Dedifferentiated amniotic fluid mesenchymal stem cell (primary cell): Measurements from ENCODE around the gene FBLIM1.

Source experiments
- DNase-seq: peaks from one replicate; pipeline ENCODE4 v3.0.0-alpha.2; 2016; ENCODE audit errors: extremely low spot score

The FBLIM1 gene

DNA sequence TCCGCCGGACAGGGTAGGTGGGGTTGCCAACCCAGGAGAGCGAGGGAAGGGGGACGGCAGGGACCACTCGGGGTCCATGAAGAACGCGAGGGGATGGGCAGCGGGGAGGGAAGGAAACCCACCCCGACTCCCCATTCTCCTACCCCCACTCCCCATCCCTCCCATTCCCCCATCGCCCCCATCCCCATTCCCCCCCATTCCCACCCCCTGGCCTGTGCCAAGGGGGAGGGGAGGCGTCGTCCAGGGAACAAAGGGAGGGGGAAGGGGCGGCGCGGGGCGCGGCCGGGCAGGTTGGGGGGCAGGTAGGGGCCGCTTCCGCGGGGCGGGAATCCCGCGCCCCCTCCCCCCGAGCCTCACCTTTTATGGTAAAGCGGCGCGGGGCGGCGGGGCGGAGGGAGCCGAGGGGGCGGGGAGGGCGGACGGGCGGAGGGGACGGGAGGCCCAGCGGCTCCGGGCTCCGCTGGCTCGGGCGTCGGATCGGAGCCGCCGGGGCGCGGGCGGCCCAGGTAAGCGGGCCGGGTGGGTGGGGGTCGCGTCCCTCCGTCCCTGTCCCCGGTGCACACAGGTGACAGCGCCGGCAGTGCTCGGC is at the start of gene FBLIM1:
TSS of gene FBLIM1 (plus strand) at position 453 of the 589 bp plus-strand sequence. CDS start 6,189 bp downstream, outside the sequence.
- DNase-seq, result no peak

DNA sequence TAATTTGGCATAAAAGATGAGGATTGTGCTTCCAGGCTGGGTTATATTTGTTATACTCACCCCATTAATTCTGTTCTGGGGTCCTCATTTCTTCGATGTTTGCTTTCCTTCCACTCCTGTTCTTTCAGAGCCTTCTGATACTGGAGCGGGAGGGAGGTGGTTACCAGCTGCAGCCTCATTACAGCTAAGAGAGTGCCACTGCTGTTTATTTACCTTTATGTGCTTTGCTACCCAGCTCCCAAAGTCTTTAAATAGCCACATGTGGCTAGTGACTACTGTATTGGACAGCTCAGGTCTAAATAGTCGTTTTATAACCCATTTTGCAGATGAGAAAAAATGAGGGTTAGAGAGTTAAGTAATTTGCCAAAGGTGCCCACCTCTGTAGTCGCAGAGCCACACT is 49.4 kb upstream of the FBLIM1 start:
- DNase-seq, result no peak

GRCh38 chr1:15712168-15712567 is 46.4 kb upstream of the FBLIM1 start:
- no peak for DNase-seq

DNA sequence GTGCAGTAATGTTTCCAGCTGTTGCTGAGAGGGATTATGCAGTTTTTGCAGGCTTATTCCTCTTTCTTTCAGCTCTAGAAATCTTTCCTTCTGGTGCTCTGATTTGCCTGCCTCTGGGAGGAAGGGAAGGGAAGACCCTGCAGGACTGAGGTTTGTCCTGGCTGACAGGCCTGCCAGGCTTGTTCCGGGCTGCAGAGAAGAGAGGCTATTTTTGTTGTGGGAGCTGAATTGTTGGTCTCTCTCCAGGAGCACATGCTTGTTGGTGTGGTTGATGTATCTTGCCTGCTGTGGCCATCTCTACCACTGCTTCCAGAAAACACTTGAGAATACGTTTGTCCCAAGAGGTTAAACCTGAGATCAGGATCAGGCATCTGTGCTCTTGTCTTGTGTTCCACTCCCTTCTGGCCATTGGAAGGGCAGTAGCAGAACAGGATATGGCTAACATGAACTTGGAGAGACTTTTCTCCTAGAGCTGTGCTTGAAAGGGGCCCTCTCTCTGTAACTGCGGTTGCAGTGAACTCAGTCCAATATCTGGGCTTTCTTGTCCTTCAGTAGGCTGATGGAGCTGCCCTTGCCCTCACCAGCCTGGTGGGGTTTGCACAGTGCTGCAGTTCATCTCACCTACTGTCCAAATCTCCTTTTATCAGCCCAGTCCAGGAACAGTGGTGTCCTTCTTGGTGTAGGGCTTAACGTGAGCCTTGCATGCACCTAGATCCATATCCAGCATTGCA is 44.0 kb upstream of the FBLIM1 start:
- peak; percentile 29 for DNase-seq

DNA sequence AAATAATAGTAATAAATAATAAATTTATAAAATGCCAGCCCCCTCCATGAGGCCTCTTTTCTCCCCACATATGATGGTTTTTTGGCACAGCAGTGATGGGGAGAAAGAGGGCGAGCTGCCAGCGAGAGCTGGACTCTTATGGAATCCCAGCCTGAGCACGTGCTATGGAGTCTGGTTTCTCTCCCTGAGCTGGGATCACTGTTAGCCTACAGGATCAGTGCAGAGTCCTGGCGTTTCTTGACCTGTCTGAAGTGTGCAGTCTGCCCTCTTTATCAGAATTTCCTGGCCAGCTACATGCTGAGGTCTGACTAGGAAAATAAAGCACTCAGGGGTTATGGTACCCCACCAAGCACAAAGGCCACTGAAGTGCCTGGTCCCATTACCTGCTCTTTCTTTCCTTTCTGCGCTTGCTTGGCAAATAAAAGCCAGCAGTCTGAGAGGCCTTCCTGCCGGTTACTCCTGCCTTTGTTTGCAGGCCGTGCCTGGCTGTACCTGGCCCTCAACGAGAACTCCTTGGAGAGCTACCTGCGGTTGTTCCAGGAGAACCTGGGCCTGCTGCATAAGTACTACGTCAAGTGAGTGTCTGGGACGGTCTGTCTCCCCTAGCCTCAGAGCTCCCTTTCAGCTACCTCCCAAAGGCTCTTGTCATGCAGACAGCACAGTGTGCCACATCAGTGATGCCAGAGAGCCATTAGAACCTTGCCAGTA is 41.0 kb upstream of the FBLIM1 start:
- DNase-seq, result no peak

GRCh38 chr1:15718199-15718601 is 40.4 kb upstream of the FBLIM1 start:
- DNase-seq, result no peak

- no peak for DNase-seq
Observed at GRCh38 chr1:15719381-15720120, 39.0 kb upstream of the FBLIM1 start.

GRCh38 chr1:15720861-15721260 is 37.7 kb upstream of the FBLIM1 start:
- DNase-seq, result no peak

DNA sequence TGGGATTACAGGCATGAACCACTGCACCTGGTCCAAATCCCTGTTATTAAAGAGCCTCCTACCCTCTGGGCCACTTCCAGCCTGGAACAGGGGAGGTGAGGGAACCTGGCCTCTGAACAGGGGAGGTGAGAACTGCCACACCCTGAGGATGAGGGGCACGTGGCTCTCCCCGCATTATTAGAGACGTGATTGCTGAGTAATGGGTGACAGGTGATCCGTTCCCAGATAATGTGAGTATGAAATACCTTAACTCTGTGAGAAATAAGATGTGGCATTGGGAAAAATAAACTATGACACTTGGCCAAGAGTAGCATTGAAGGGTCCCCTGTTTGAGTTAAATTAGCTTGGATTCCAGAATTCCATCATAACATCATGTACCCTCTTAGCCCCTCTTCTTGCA is 36.2 kb upstream of the FBLIM1 start:
- no peak for DNase-seq

GRCh38 chr1:15722836-15723532 is 35.6 kb upstream of the FBLIM1 start:
- DNase-seq, result no peak

GRCh38 chr1:15723631-15724246 is 34.9 kb upstream of the FBLIM1 start:
- no peak for DNase-seq

- DNase-seq, result no peak
Observed at GRCh38 chr1:15724949-15725880, 33.4 kb upstream of the FBLIM1 start.

DNA sequence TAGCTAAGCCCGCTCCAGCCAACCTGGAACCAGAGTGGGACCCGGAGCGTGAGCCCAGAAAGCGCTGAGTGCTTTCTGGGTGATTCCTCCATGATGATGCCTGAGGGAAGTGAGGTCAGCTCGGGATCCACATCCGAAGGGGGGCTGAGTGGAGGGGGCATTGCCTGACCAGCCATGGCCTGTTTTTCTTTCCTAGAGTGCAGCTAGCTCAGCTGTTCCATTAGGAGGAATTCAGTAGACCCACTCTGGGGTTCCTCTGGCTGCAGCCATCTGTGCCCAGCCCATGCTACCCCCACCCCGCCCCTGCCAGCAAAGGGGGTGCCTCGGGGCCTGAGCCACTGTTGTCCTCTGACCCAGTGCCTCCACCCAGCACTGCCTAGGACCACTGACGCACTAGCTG is 32.1 kb upstream of the FBLIM1 start:
- no peak for DNase-seq

- no peak for DNase-seq
Observed at GRCh38 chr1:15727021-15727420, 31.6 kb upstream of the FBLIM1 start.

- no peak for DNase-seq
Observed at GRCh38 chr1:15727424-15727823, 31.2 kb upstream of the FBLIM1 start.

DNA sequence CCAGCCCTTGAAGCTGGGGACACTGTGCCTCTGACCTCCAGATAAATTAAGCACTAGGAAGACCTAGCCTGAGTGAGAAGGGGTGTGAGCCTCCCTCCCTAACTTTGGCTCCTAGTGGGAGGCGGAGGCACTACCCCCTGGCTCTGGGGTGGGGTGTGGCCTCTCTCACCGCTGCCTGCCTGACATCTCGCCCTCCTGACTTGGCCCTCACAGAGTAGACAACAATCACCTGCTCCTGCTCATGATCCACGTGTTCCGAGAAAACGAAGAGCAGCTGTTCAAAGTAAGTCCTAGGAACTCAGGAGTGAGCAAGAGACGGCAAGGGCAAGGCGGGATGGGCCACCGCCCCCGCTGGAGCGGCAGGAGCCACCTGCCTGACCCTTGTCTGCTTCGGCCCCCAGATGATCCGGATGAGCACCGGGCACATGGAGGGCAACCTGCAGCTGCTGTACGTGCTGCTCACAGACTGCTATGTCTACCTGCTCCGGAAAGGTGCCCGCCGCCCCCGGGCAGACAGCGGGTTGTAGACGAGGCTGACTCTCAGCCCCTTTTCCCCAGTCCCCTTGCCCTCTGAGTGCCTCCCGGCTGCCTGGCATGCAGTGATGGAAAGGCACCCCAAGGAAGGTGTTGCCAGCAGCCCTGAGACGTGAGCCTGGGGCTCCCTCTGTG is 30.6 kb upstream of the FBLIM1 start:
- no peak for DNase-seq

GRCh38 chr1:15728937-15729657 is 29.5 kb upstream of the FBLIM1 start:
- no peak for DNase-seq

DNA sequence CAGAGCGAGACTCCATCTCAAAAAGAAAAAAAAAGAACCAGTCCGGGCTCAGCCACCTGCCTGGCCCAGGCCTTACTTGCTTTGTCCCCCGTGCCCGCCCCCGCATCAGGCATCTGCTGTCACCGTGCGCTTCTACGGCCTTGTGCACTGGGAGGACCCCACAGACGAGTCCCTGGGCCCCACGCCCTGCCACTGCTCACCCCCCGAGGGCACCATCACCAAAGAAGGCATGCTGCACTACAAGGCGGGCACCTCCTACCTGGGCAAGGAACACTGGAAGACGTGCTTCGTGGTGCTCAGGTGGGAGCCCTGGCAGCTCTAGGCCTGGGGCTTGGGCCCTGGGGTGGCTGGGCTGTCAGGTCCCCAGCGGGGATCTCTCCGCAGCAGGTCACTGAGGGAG is 28.2 kb upstream of the FBLIM1 start:
- no peak for DNase-seq

- DNase-seq, result no peak
Observed at GRCh38 chr1:15730936-15731335, 27.7 kb upstream of the FBLIM1 start.
